M059J (cell line): ENCODE measurements around the gene CACNB2. TPM values are rescaled to one million over a fixed set of nuclear protein-coding genes. Genes with fewer than 3 reads are reported as not detected.

Source experiments
- DNase-seq: peaks from one replicate; pipeline ENCODE4 v3.0.0-alpha.2; 2012; ENCODE audit warnings: low read depth
- total RNA-seq: library from RNA; depleted of rRNA; stranded (reverse); fragments of >200 nt; shearing (Covaris generic); gene quantifications from 2 replicates; pipeline ENCODE4 v1.2.3, GENCODE V29; 2014; rRNA removed

Gene CACNB2
- total RNA-seq = 0.52 TPM in 1 of 2 replicates, not detected in the other

GRCh38 chr10:18140149-18140956 is at the start of gene CACNB2:
Gene CACNB2, plus strand, starts transcription at chr10:18140424.
- DNase-seq = peak; percentile 22

GRCh38 chr10:18094332-18094731 is 45.9 kb upstream of the CACNB2 start:
- DNase-seq = no peak

- DNase-seq = no peak
These were observed 45.4 kb upstream of the CACNB2 start for GRCh38 chr10:18094793-18095192.

- DNase-seq = peak; percentile 22
These were observed 42.7 kb upstream of the CACNB2 start for GRCh38 chr10:18097524-18097923.

GRCh38 chr10:18098201-18098600 is 42.0 kb upstream of the CACNB2 start:
- DNase-seq = no peak

GRCh38 chr10:18099415-18099814 is 40.8 kb upstream of the CACNB2 start:
- no peak for DNase-seq

- DNase-seq = no peak
These were observed 39.6 kb upstream of the CACNB2 start for GRCh38 chr10:18100669-18101068.

GRCh38 chr10:18102404-18102803 is 37.8 kb upstream of the CACNB2 start:
- no peak for DNase-seq

- DNase-seq = peak; percentile 23
These were observed 35.9 kb upstream of the CACNB2 start for GRCh38 chr10:18104223-18104872.

- no peak for DNase-seq
These were observed 30.8 kb upstream of the CACNB2 start for GRCh38 chr10:18109341-18109870.

GRCh38 chr10:18113881-18114280 is 26.3 kb upstream of the CACNB2 start:
- DNase-seq = no peak

- no peak for DNase-seq
These were observed 22.9 kb upstream of the CACNB2 start for GRCh38 chr10:18117276-18117675.

- no peak for DNase-seq
These were observed 17.5 kb upstream of the CACNB2 start for GRCh38 chr10:18122753-18123152.

GRCh38 chr10:18133046-18133445 is 7.2 kb upstream of the CACNB2 start:
- DNase-seq = no peak

- no peak for DNase-seq
These were observed 5.7 kb upstream of the CACNB2 start for GRCh38 chr10:18134509-18134908.

- DNase-seq = no peak
These were observed 5.3 kb upstream of the CACNB2 start for GRCh38 chr10:18134921-18135320.

- no peak for DNase-seq
These were observed 4.0 kb upstream of the CACNB2 start for GRCh38 chr10:18136073-18136791.

GRCh38 chr10:18137111-18137510 is 3.1 kb upstream of the CACNB2 start:
- DNase-seq = no peak

- no peak for DNase-seq
These were observed 977 bp downstream of the CACNB2 start for GRCh38 chr10:18140957-18141845.

- DNase-seq = no peak
These were observed 1.9 kb downstream of the CACNB2 start for GRCh38 chr10:18142151-18142550.

- DNase-seq = no peak
These were observed 4.2 kb downstream of the CACNB2 start for GRCh38 chr10:18144396-18144795.
